GM21723 (cell line): ENCODE results near the gene CD14.
A peak's percentile ranks its signal among the peaks of the same experiment; 100 is the strongest.
"Not testable (repeated sequence)": the region's sequence is repeated elsewhere in the genome, so short reads cannot be mapped to it uniquely, and the experiment has no call there.

Source experiments
- ATAC-seq: cut with Tn5 transposase; IDR thresholded peaks from one replicate; pipeline ENCODE4 v1.9.1; 2021; ENCODE audit warnings: mild to moderate bottlenecking, moderate library complexity; ENCODE audit not compliant: unreplicated experiment

The CD14 gene

GRCh38 chr5:140635291-140636257 is 2.6 kb upstream of the CD14 start:
- ATAC-seq, result no peak

GRCh38 chr5:140634103-140634502 is 1.1 kb upstream of the CD14 start:
- ATAC-seq, result no peak

GRCh38 chr5:140633501-140633900 is 526 bp upstream of the CD14 start:
- no peak for ATAC-seq

GRCh38 chr5:140632366-140633020 is 482 bp downstream of the CD14 start:
- peak; percentile 57 for ATAC-seq

- ATAC-seq, result peak; percentile 62
These were observed 1.1 kb downstream of the CD14 start for GRCh38 chr5:140631831-140632365.

GRCh38 chr5:140631036-140631417 is 1.9 kb downstream of the CD14 start:
- no peak for ATAC-seq

GRCh38 chr5:140630292-140631035 is 2.5 kb downstream of the CD14 start:
- no peak for ATAC-seq

- ATAC-seq, result no peak
These were observed 4.3 kb downstream of the CD14 start for GRCh38 chr5:140628711-140629110.

GRCh38 chr5:140627972-140628371 is 5.0 kb downstream of the CD14 start:
- no peak for ATAC-seq

GRCh38 chr5:140624886-140625285 is 8.1 kb downstream of the CD14 start:
- not testable (repeated sequence) for ATAC-seq

GRCh38 chr5:140623061-140623460 is 9.9 kb downstream of the CD14 start:
- ATAC-seq, result not testable (repeated sequence)

- no peak for ATAC-seq
These were observed 10.7 kb downstream of the CD14 start for GRCh38 chr5:140622301-140622700.

- no peak for ATAC-seq
These were observed 21.9 kb downstream of the CD14 start for GRCh38 chr5:140611020-140611521.

- ATAC-seq, result no peak
These were observed 23.8 kb downstream of the CD14 start for GRCh38 chr5:140609126-140609525.

- no peak for ATAC-seq
These were observed 24.3 kb downstream of the CD14 start for GRCh38 chr5:140608722-140609121.

GRCh38 chr5:140607031-140607430 is 25.9 kb downstream of the CD14 start:
- ATAC-seq, result no peak

GRCh38 chr5:140605879-140606278 is 27.1 kb downstream of the CD14 start:
- ATAC-seq, result no peak

GRCh38 chr5:140603734-140604133 is 29.2 kb downstream of the CD14 start:
- ATAC-seq, result no peak

GRCh38 chr5:140603446-140603698 is 29.6 kb downstream of the CD14 start:
- not testable (repeated sequence) for ATAC-seq

- ATAC-seq, result no peak
These were observed 30.8 kb downstream of the CD14 start for GRCh38 chr5:140602147-140602546.

- no peak for ATAC-seq
These were observed 32.9 kb downstream of the CD14 start for GRCh38 chr5:140600096-140600495.
